Activated naive CD4-positive, alpha-beta T cell treated with Interleukin-2 at 50 U/mL for 16 hours (primary cell): ENCODE data around the gene LEPROT.
A peak's percentile ranks its signal among the peaks of the same experiment; 100 is the strongest.
"Not testable (repeated sequence)": the region's sequence is repeated elsewhere in the genome, so short reads cannot be mapped to it uniquely, and the experiment has no call there.

Source experiments
- DNase-seq: peaks from one replicate; pipeline ENCODE4 v3.0.0-alpha.2; 2020

Gene LEPROT, protein sequence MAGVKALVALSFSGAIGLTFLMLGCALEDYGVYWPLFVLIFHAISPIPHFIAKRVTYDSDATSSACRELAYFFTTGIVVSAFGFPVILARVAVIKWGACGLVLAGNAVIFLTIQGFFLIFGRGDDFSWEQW

GRCh38 chr1:65420590-65421350 lies at the start of gene LEPROT, which contains the start of gene LEPR:
LEPROT (plus strand) TSS chr1:65420668; CDS start chr1:65420725, 57 bp downstream.
LEPR (plus strand) TSS chr1:65420668; CDS start chr1:65565566, 144,898 bp downstream.
- no peak for DNase-seq

GRCh38 chr1:65371544-65371943 lies 48.9 kb upstream of the LEPROT start:
- no peak for DNase-seq

- DNase-seq = no peak
Observed at GRCh38 chr1:65372557-65372956, 47.9 kb upstream of the LEPROT start.

DNA sequence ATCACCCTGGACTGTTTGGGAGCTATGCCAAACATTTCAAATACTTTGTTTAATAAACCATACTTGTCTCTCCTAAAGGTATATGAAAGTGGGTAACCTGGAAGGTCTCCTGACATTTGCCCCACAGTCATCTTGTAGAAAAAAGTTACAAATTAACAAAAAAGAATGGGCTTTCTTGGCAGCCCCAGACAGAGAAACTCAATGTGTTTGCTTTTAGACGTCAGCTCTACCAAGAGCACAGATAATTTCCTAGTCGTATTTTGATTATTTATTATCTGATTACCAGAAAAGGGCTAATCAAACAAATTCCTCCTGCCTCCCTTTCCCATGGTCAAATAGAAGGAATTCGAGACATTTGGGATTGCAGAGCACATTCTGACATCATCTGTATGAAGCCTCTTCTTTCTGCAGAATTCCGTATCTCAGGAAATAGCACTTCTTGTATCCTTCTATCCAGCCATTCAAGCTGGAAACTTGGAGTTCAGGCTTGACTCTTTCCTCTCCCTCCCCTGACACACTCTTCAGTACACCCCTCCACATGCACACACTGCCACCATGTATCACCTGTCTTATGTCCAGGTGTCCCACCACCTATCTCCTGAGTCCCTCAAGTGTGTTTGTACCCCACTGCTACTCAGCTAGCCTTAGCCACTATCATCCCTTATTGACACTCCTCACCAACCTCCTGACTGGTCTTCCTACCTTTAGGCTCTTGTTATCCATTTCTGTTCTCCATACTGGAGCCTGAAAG lies 42.8 kb upstream of the LEPROT start:
- no peak for DNase-seq

GRCh38 chr1:65378247-65378946 lies 42.1 kb upstream of the LEPROT start:
- no peak for DNase-seq

DNA sequence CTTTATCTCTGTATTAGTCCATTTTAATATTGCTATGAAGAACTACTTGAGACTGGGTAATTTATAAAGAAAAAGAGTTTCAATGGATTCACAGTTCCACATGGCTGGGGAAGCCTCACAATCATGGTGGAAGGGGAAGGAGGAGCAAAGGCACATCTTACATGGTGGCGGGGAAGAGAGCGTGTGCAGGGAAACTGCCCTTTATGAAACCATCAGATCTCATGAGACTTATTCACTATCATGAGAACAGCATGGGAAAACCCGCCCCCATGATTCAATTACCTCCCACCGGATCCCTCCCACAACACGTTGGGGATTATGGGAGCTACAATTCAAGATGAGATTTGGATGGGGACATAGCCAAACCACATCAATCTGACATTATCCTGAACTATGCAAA lies 36.0 kb upstream of the LEPROT start:
- DNase-seq = not testable (repeated sequence)

- DNase-seq = no peak
Observed at GRCh38 chr1:65386439-65386838, 34.0 kb upstream of the LEPROT start.

- no peak for DNase-seq
Observed at GRCh38 chr1:65387821-65388220, 32.6 kb upstream of the LEPROT start.

- no peak for DNase-seq
Observed at GRCh38 chr1:65388908-65389695, 31.4 kb upstream of the LEPROT start.

GRCh38 chr1:65392497-65392896 lies 28.0 kb upstream of the LEPROT start:
- DNase-seq = no peak

- DNase-seq = peak; percentile 45
Observed at GRCh38 chr1:65393347-65393746, 27.1 kb upstream of the LEPROT start.

- no peak for DNase-seq
Observed at GRCh38 chr1:65393928-65394327, 26.5 kb upstream of the LEPROT start.

DNA sequence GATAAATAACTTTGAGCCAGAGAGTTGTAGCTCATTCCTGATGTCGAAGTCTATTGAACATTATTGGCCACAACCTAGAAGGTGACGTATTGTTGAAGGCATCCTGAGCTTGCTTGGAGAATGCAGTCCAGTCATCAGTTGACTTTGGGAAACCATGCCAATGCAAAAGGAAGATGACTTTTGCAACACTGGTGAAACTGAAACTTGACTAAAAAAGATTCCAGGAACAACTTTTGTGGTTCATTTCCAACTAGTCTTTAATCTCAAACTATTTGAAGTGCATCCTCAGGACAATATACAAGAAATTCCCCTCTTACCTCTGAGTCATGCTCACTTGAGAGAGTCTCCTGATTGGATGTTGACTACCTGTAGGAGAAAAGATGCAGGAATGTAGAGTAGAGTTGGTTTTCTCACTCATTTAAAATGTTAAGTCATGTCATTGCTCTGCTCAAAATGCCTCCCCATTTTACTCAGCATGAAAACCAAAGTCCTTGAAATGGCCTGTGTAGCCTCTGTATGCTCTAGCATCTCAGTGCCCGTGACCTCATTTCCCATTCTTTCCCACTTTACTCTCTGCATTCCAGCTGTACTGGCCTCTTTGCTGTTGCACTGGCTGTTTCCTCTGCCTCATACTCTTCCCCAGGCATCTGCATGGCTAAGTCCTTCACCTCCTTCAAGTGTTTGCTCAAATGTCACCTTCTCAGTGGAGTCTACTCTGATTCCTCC lies 24.4 kb upstream of the LEPROT start:
- DNase-seq = no peak

GRCh38 chr1:65398083-65398482 lies 22.4 kb upstream of the LEPROT start:
- no peak for DNase-seq

- DNase-seq = no peak
Observed at GRCh38 chr1:65399003-65399402, 21.5 kb upstream of the LEPROT start.

DNA sequence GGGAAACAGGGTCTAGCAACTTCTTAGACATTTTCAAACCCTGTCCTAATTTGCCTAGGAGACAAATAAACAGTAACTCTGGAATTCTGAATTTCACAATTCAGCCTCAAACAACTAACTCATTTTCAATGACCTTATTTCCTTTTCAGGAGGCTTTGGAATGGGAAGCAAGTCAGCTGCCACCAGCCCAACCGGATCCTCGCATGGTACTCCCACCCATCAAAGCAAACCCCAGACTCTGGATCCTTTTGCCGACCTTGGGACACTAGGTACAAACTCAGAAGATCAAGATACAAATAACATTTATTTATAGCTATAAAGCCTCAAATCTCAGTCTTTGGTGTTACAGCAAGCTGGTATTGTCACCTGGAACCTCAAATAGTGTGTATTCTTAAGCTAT lies 18.9 kb upstream of the LEPROT start:
- no peak for DNase-seq

DNA sequence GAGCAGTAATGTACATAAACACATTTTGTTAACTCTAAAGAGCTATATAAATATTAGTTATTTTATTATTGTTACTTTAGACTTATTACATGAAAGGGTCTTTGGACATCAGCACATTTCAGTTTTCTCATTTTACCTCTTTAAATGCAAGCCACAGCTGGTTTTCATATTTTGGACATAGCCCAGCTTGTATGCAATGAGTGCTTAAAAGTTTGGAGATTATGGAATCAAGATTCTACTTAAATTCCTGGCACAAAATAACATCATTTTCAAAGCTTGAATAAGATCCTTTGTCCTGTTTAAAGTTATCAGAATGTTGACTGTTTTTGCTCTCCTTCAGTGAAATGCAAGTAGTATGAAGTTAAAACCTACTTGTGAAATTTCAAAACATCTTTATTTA lies 15.5 kb upstream of the LEPROT start:
- DNase-seq = no peak

GRCh38 chr1:65407877-65408276 lies 12.6 kb upstream of the LEPROT start:
- DNase-seq = no peak

DNA sequence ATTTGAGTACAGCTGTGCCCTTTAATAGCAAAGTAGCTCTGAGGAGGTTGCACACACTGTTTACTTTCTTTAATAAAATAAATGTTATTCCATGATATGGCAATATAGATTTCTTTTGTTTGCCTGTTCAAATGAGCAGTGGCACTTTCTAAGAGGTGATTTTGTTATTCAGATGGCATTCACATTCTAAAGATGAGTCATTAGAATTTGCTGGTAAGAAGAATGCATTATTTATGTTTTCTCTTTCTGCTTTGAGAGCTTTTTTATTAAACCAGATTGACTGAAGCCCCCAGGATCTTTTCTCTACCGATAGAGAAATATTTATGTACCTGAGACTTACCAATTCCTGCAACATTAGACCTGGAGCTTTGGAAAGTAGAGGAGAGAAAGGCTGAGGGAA lies 11.2 kb upstream of the LEPROT start:
- no peak for DNase-seq

- no peak for DNase-seq
Observed at GRCh38 chr1:65409816-65410326, 10.6 kb upstream of the LEPROT start.

DNA sequence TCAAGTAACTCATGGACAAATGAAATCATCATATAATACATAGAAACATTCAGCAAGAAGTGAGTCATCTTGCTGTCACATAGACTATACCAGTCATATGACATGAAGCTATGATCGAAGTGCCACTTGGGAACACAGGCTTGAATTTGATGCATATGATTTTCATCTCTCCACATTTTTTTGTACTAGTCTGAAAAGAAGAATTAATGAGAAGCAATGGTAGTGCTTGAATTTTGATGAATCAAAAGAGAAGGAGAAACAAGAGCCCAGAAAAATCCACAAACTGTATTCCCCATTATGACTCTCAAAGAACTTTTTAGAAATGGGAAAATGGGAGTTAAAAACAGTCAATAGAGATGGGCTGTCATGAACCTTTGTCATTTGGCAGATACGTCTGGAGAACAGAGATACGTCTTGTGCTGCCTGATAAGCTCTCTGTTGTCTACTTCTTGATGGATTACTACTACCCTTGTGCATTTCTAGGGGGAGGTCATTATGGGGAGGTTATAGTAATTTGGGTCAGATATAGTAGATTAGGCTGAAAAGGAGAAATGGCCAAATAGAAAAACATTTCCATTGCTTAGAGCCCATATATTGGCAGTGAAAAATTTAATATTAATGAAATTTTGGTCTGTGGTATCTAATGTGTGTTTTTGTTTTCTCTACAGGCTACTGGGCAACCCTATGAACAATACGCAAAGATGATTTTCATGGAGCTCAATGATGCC lies 8.0 kb upstream of the LEPROT start:
- DNase-seq = no peak
